GM19324 (cell line): ENCODE measurements around the gene ERLIN1.

Experiments used
- ATAC-seq: cut with Tn5 transposase; IDR thresholded peaks from one replicate; pipeline ENCODE4 v1.9.1; 2021; ENCODE audit warnings: mild to moderate bottlenecking, moderate library complexity; ENCODE audit not compliant: unreplicated experiment, low FRiP score

The ERLIN1 gene

GRCh38 chr10:100101192-100102076 lies 84.4 kb downstream of the ERLIN1 start:
- no peak for ATAC-seq

- ATAC-seq, result no peak
Measured at GRCh38 chr10:100100651-100101184, 85.1 kb downstream of the ERLIN1 start.
